IPS DF 4.7 (cell line): ENCODE results near the gene HTR3A.
"Not testable (repeated sequence)": the region's sequence is repeated elsewhere in the genome, so short reads cannot be mapped to it uniquely, and the experiment has no call there.

Experiments
- DNase-seq: peaks from one replicate; pipeline ENCODE4 v3.0.0-alpha.2; 2013; ENCODE audit warnings: low spot score; ENCODE audit errors: extremely low read depth

HTR3A gene

GRCh38 chr11:113974741-113975470 lies at the start of gene HTR3A:
TSS of gene HTR3A (plus strand) at chr11:113975108. CDS start at chr11:113975326, 218 bp downstream.
- no peak for DNase-seq

GRCh38 chr11:113926273-113927197 lies 48.4 kb upstream of the HTR3A start:
- DNase-seq, result no peak

- no peak for DNase-seq
These were observed 46.6 kb upstream of the HTR3A start for GRCh38 chr11:113928311-113928710.

- no peak for DNase-seq
These were observed 42.1 kb upstream of the HTR3A start for GRCh38 chr11:113932788-113933187.

GRCh38 chr11:113934193-113934592 lies 40.7 kb upstream of the HTR3A start:
- not testable (repeated sequence) for DNase-seq

- DNase-seq, result no peak
These were observed 40.1 kb upstream of the HTR3A start for GRCh38 chr11:113934761-113935160.

- DNase-seq, result no peak
These were observed 39.0 kb upstream of the HTR3A start for GRCh38 chr11:113935858-113936257.

- no peak for DNase-seq
These were observed 37.0 kb upstream of the HTR3A start for GRCh38 chr11:113937918-113938317.

GRCh38 chr11:113942256-113942655 lies 32.7 kb upstream of the HTR3A start:
- DNase-seq, result no peak

- not testable (repeated sequence) for DNase-seq
These were observed 28.7 kb upstream of the HTR3A start for GRCh38 chr11:113946162-113946561.

- DNase-seq, result no peak
These were observed 26.9 kb upstream of the HTR3A start for GRCh38 chr11:113947994-113948393.

- no peak for DNase-seq
These were observed 25.0 kb upstream of the HTR3A start for GRCh38 chr11:113949891-113950290.

- no peak for DNase-seq
These were observed 23.4 kb upstream of the HTR3A start for GRCh38 chr11:113951537-113951936.

GRCh38 chr11:113952070-113952469 lies 22.8 kb upstream of the HTR3A start:
- DNase-seq, result no peak

GRCh38 chr11:113952588-113952987 lies 22.3 kb upstream of the HTR3A start:
- no peak for DNase-seq

- no peak for DNase-seq
These were observed 20.7 kb upstream of the HTR3A start for GRCh38 chr11:113954235-113954634.

GRCh38 chr11:113956986-113957385 lies 17.9 kb upstream of the HTR3A start:
- DNase-seq, result no peak

GRCh38 chr11:113960702-113961330 lies 14.1 kb upstream of the HTR3A start:
- DNase-seq, result no peak

GRCh38 chr11:113967361-113967760 lies 7.5 kb upstream of the HTR3A start:
- no peak for DNase-seq

- no peak for DNase-seq
These were observed 3.3 kb upstream of the HTR3A start for GRCh38 chr11:113971506-113972195.

- no peak for DNase-seq
These were observed 2.2 kb downstream of the HTR3A start for GRCh38 chr11:113977071-113977490.
